GM23338 (cell line): ENCODE measurements around the gene CD93. TPM values are rescaled to one million over a fixed set of nuclear protein-coding genes. Genes with fewer than 3 reads are reported as not detected.

Source experiments
- ATAC-seq: fragments of 200-7000 bp; cut with Tn5 transposase; 3 replicates; pipeline ENCODE4 v1.9.1; 2020
- DNase-seq: peaks from one replicate; pipeline ENCODE4 v3.0.0-alpha.2; 2015; ENCODE audit warnings: low spot score
- H2AFZ ChIP-seq: fragments of 200-600 bp; sonication (generic); 2 replicates; pipeline ENCODE4 v1.8.0; 2016; ENCODE audit warnings: antibody characterized with exemption, mild to moderate bottlenecking, moderate library complexity
- H3F3A ChIP-seq: fragments of 200-600 bp; sonication (generic); replicated peaks from 2 replicates; pipeline ENCODE4 v1.8.0; 2017; ENCODE audit warnings: antibody characterized with exemption, mixed run types, low read depth
- H3K27ac ChIP-seq: fragments of 200-600 bp; sonication (generic); 2 replicates; pipeline ENCODE4 v1.6.1; 2016; ENCODE audit warnings: low read depth
- H3K27me3 ChIP-seq: fragments of 200-600 bp; sonication (generic); 2 replicates; pipeline ENCODE4 v1.8.0; 2016; ENCODE audit warnings: mild to moderate bottlenecking, mixed run types, moderate library complexity; ENCODE audit not compliant: insufficient read depth
- H3K36me3 ChIP-seq: fragments of 200-600 bp; sonication (generic); 2 replicates; pipeline ENCODE4 v1.8.0; 2016; ENCODE audit warnings: mild to moderate bottlenecking; ENCODE audit not compliant: insufficient read depth
- H3K4me1 ChIP-seq: fragments of 200-600 bp; sonication (generic); 2 replicates; pipeline ENCODE4 v1.8.0; 2016; ENCODE audit warnings: mild to moderate bottlenecking, moderate library complexity; ENCODE audit not compliant: insufficient read depth
- H3K4me2 ChIP-seq: fragments of 200-600 bp; sonication (generic); 2 replicates; pipeline ENCODE4 v1.7.1; 2017; ENCODE audit warnings: mixed run types
- H3K4me3 ChIP-seq: fragments of 200-600 bp; sonication (generic); 2 replicates; pipeline ENCODE4 v1.6.1; 2016; ENCODE audit warnings: mixed run types
- H3K79me2 ChIP-seq: fragments of 200-600 bp; sonication (generic); replicated peaks from 2 replicates; pipeline ENCODE4 v1.8.0; 2017; ENCODE audit warnings: mild to moderate bottlenecking; ENCODE audit not compliant: insufficient read depth
- H3K9me2 ChIP-seq: fragments of 200-600 bp; sonication (generic); 2 replicates; pipeline ENCODE4 v1.8.0; 2017; ENCODE audit not compliant: insufficient read depth
- H4K20me1 ChIP-seq: fragments of 200-600 bp; sonication (generic); replicated peaks from 2 replicates; pipeline ENCODE4 v1.8.0; 2017; ENCODE audit warnings: mild to moderate bottlenecking; ENCODE audit not compliant: insufficient read depth
- H3K27ac Mint-ChIP-seq: 2 replicates; pipeline ENCODE4 v1.8.0; 2020; ENCODE audit warnings: inconsistent platforms, mild to moderate bottlenecking, moderate library complexity, mixed read lengths
- H3K27me3 Mint-ChIP-seq: 3 replicates; pipeline ENCODE4 v1.8.0; 2022; ENCODE audit warnings: low read depth, mild to moderate bottlenecking, moderate library complexity, mixed read lengths, inconsistent platforms; ENCODE audit not compliant: insufficient read depth, poor library complexity
- H3K36me3 Mint-ChIP-seq: 3 replicates; pipeline ENCODE4 v1.8.0; 2021; ENCODE audit warnings: low read depth, mild to moderate bottlenecking, inconsistent platforms, moderate library complexity, mixed read lengths
- H3K4me1 Mint-ChIP-seq: 3 replicates; pipeline ENCODE4 v1.8.0; 2020; ENCODE audit warnings: mild to moderate bottlenecking, inconsistent platforms, mixed read lengths
- H3K4me3 Mint-ChIP-seq: 3 replicates; pipeline ENCODE4 v1.8.0; 2021; ENCODE audit warnings: moderate library complexity, mild to moderate bottlenecking, inconsistent platforms, mixed read lengths
- H3K9me3 Mint-ChIP-seq: 3 replicates; pipeline ENCODE4 v1.8.0; 2020; ENCODE audit warnings: moderate library complexity, mild to moderate bottlenecking, inconsistent platforms, mixed read lengths
- CREB1 ChIP-seq: fragments of 250-450 bp; sonication (Bioruptor Pico); IDR thresholded peaks from 2 replicates; pipeline ENCODE4 v1.5.0; 2020; ENCODE audit warnings: low read depth, mild to moderate bottlenecking, moderate library complexity
- CTCF ChIP-seq, 2 experiments: fragments of 200-600 bp in 1 of 2; sonication (generic) in 1 of 2; conservative IDR thresholded peaks; 2 replicates each; pipeline versions ENCODE4 v1.5.1 to v1.6.1; 2016 to 2017; ENCODE audit warnings: antibody characterized with exemption in 2 of 2, low read depth in 2 of 2, mild to moderate bottlenecking in 2 of 2, moderate library complexity in 1 of 2
- ETS1 ChIP-seq: IDR thresholded peaks from 2 replicates; pipeline ENCODE4 v1.6.1; 2016; ENCODE audit warnings: antibody characterized with exemption
- EZH2 ChIP-seq: fragments of 200-600 bp; sonication (generic); IDR thresholded peaks from one replicate; pipeline ENCODE4 v1.8.0; 2017; ENCODE audit warnings: antibody characterized with exemption, mild to moderate bottlenecking, low read depth; ENCODE audit not compliant: unreplicated experiment
- EZH2phosphoT487 ChIP-seq: fragments of 200-600 bp; sonication (generic); IDR thresholded peaks from one replicate; pipeline ENCODE4 v1.8.1; 2018; ENCODE audit warnings: antibody characterized with exemption; ENCODE audit not compliant: unreplicated experiment
- JUNB ChIP-seq: IDR thresholded peaks from one replicate; pipeline ENCODE4 v1.6.1; 2016; ENCODE audit warnings: antibody characterized with exemption; ENCODE audit not compliant: unreplicated experiment
- NANOG ChIP-seq: IDR thresholded peaks from 2 replicates; pipeline ENCODE4 v1.6.1; 2016; ENCODE audit warnings: antibody characterized with exemption, borderline replicate concordance
- POLR2AphosphoS5 ChIP-seq: IDR thresholded peaks from 2 replicates; pipeline ENCODE4 v1.6.1; 2016; ENCODE audit warnings: antibody characterized with exemption, low read depth
- REST ChIP-seq: IDR thresholded peaks from one replicate; pipeline ENCODE4 v1.6.1; 2018; ENCODE audit warnings: antibody characterized with exemption; ENCODE audit not compliant: unreplicated experiment
- STAT1 ChIP-seq: IDR thresholded peaks from one replicate; pipeline ENCODE4 v1.6.1; 2016; ENCODE audit warnings: antibody characterized with exemption; ENCODE audit not compliant: unreplicated experiment
- ZNF114 ChIP-seq: fragments of 250-450 bp; sonication (Bioruptor Pico); IDR thresholded peaks from 2 replicates; pipeline ENCODE4 v1.5.0; 2020; ENCODE audit warnings: mild to moderate bottlenecking, moderate library complexity
- ZNF331 ChIP-seq: fragments of 250-450 bp; sonication (Bioruptor Pico); IDR thresholded peaks from 2 replicates; pipeline ENCODE4 v1.5.0; 2020; ENCODE audit warnings: low read depth, mild to moderate bottlenecking, moderate library complexity
- ZNF462 ChIP-seq: fragments of 250-450 bp; sonication (Bioruptor Pico); IDR thresholded peaks from 2 replicates; pipeline ENCODE4 v1.5.0; 2020; ENCODE audit warnings: mild to moderate bottlenecking, moderate library complexity
- polyA plus RNA-seq: library from polyadenylated mRNA; unstranded; fragments of >200 nt; fragmentation: Nextera tagmentation; extraction: Ambion mirVana; gene quantifications from 2 replicates; pipeline ENCODE4 v1.2.1, GENCODE V29; 2016
- total RNA-seq: library from RNA; depleted of rRNA; stranded (reverse); fragments of >200 nt; shearing (Covaris generic); gene quantifications from 2 replicates; pipeline ENCODE4 v1.2.3, GENCODE V29; 2014

CD93 gene
- total and polyA plus RNA-seq, 2 experiments from 2014 or later: 0.03 TPM; not detected in 1

- H3K4me3 ChIP-seq: no peak overlapping the region
- no peaks in the 10 kb centered on the region for H3K9me2 ChIP-seq
- H3K9me3 Mint-ChIP-seq: no peaks in the 10 kb centered on the region
- no peaks in the 10 kb centered on the region for H4K20me1 ChIP-seq
- peaks cover 2% of the 10 kb centered on the region for H3K27me3 Mint-ChIP-seq
- H3F3A ChIP-seq: no peaks in the 10 kb centered on the region
- no peaks in the 10 kb centered on the region for H3K4me1 ChIP-seq
- H3K79me2 ChIP-seq: no peaks in the 10 kb centered on the region
- H3K36me3 Mint-ChIP-seq: no peaks in the 10 kb centered on the region
- DNase-seq: no peak
- H3K4me2 ChIP-seq: no peak overlapping the region
- no peaks in the 10 kb centered on the region for H3K4me1 Mint-ChIP-seq
- no peak overlapping the region for H2AFZ ChIP-seq
- H3K27ac ChIP-seq: no peak overlapping the region
- ATAC-seq: no peak
- H3K27me3 ChIP-seq: no peaks in the 10 kb centered on the region
- H3K27ac Mint-ChIP-seq: no peak overlapping the region
- H3K36me3 ChIP-seq: no peaks in the 10 kb centered on the region
- TF ChIP-seq POLR2AphosphoS5 (no peak), ZNF114 (CRISPR knock-in tag) (no peak), NANOG (no peak), EZH2phosphoT487 (no peak), EZH2 (no peak), STAT1 (no peak), CREB1 (CRISPR knock-in tag) (no peak), REST (no peak), ETS1 (no peak), JUNB (no peak), ZNF331 (CRISPR knock-in tag) (no peak), ZNF462 (no peak), CTCF (conservative IDR thresholded peaks at IDR 0.05; ENCODE audit: low read depth in 2 of 2) (no peak)
- no peak overlapping the region for H3K4me3 Mint-ChIP-seq
Observed at GRCh38 chr20:23108871-23109270, 22.7 kb upstream of the CD93 start.
